ENCODE measurements around the gene TUSC1.
"Not testable (repeated sequence)": the region's sequence is repeated elsewhere in the genome, so short reads cannot be mapped to it uniquely, and the experiment has no call there.

The TUSC1 gene

GRCh38 chr9:25678147-25678666, at the start of gene TUSC1:
Gene TUSC1 (minus strand): TSS chr9:25678444. CDS start chr9:25678312, 132 bp downstream.
- DNase-seq, result peak; percentile 79

- DNase-seq, result no peak
Measured at GRCh38 chr9:25726871-25727410, 48.7 kb upstream of the TUSC1 start.

GRCh38 chr9:25724424-25724823, 46.2 kb upstream of the TUSC1 start:
- DNase-seq, result no peak

- no peak for DNase-seq
Measured at GRCh38 chr9:25716220-25716872, 38.1 kb upstream of the TUSC1 start.

GRCh38 chr9:25709941-25710340, 31.7 kb upstream of the TUSC1 start:
- no peak for DNase-seq

GRCh38 chr9:25704800-25705199, 26.6 kb upstream of the TUSC1 start:
- DNase-seq, result no peak

- DNase-seq, result no peak
Measured at GRCh38 chr9:25703701-25704357, 25.6 kb upstream of the TUSC1 start.

GRCh38 chr9:25702536-25702935, 24.3 kb upstream of the TUSC1 start:
- DNase-seq, result no peak

GRCh38 chr9:25700899-25701298, 22.7 kb upstream of the TUSC1 start:
- DNase-seq, result not testable (repeated sequence)

GRCh38 chr9:25700430-25700829, 22.2 kb upstream of the TUSC1 start:
- DNase-seq, result no peak

GRCh38 chr9:25691786-25692185, 13.5 kb upstream of the TUSC1 start:
- no peak for DNase-seq

- no peak for DNase-seq
Measured at GRCh38 chr9:25684321-25684720, 6.1 kb upstream of the TUSC1 start.

- DNase-seq, result peak; percentile 28
Measured at GRCh38 chr9:25681266-25681665, 3.0 kb upstream of the TUSC1 start.

GRCh38 chr9:25678846-25679360, 659 bp upstream of the TUSC1 start:
- DNase-seq, result no peak

- peak; percentile 62 for DNase-seq
Measured at GRCh38 chr9:25677301-25678146, 720 bp downstream of the TUSC1 start.

- DNase-seq, result not testable (repeated sequence)
Measured at GRCh38 chr9:25675858-25676257, 2.4 kb downstream of the TUSC1 start.

GRCh38 chr9:25658571-25658970, 19.7 kb downstream of the TUSC1 start:
- no peak for DNase-seq

- DNase-seq, result no peak
Measured at GRCh38 chr9:25654417-25654816, 23.8 kb downstream of the TUSC1 start.

- no peak for DNase-seq
Measured at GRCh38 chr9:25648116-25648515, 30.1 kb downstream of the TUSC1 start.

GRCh38 chr9:25636026-25636425, 42.2 kb downstream of the TUSC1 start:
- no peak for DNase-seq

- no peak for DNase-seq
Measured at GRCh38 chr9:25629231-25629630, 49.0 kb downstream of the TUSC1 start.

Measured in suppressor macrophage treated with lipopolysaccharide for 4 hours (primary cell).